ENCODE measurements around the gene ECHDC3. TPM values are rescaled to one million over a fixed set of nuclear protein-coding genes. Genes with fewer than 3 reads are reported as not detected.

ECHDC3 gene
- total and polyA plus RNA-seq, 2 of the 13 experiments (the other 11 are each of a cell fraction or from before 2014, with no cell fraction given) = not detected

GRCh38 chr10:11715815-11716494 lies 26.2 kb upstream of the ECHDC3 start (continued):
- TF ChIP-seq CREBL2 (CRISPR knock-in tag; IDR thresholded peaks at IDR 0.05; ENCODE audit: borderline replicate concordance) (no peak), ZNF124 (CRISPR knock-in tag; IDR thresholded peaks at IDR 0.05) (0 out of 2 replicates have a peak, but pooled peaks have one; percentile 49), ZNF430 (CRISPR knock-in tag; IDR thresholded peaks at IDR 0.05) (no peak; the same call in 1 of the 2 replicates), ZNF205 (CRISPR knock-in tag; IDR thresholded peaks at IDR 0.05) (no peak; the same call in 1 of the 2 replicates), ZBTB21 (CRISPR knock-in tag; IDR thresholded peaks at IDR 0.05) (no peak), ZNF724P (CRISPR knock-in tag; IDR thresholded peaks at IDR 0.05; ENCODE audit: borderline replicate concordance) (no peak), BHLHE40 (IDR thresholded peaks at IDR 0.05; ENCODE audit: low read length) (peak; percentile 52), ZZZ3 (CRISPR knock-in tag; IDR thresholded peaks at IDR 0.05; ENCODE audit: borderline replicate concordance) (no peak), ZFP36L1 (CRISPR knock-in tag; IDR thresholded peaks at IDR 0.05) (no peak), KDM5B (CRISPR knock-in tag; IDR thresholded peaks at IDR 0.05; ENCODE audit: borderline replicate concordance) (no peak), ZNF512 (CRISPR knock-in tag; IDR thresholded peaks at IDR 0.05) (no peak), CBX2 (IDR thresholded peaks at IDR 0.05; ENCODE audit: low read depth, low read length) (no peak), CBX2 (CRISPR knock-in tag; IDR thresholded peaks at IDR 0.05; ENCODE audit: low read depth) (no peak), SIN3A (IDR thresholded peaks at IDR 0.05; ENCODE audit: borderline replicate concordance, low read depth, low read length) (no peak), PHB2 (IDR thresholded peaks at IDR 0.05; ENCODE audit: partially characterized antibody) (no peak), ZNF468 (CRISPR knock-in tag; IDR thresholded peaks at IDR 0.05) (no peak), ZNF253 (CRISPR knock-in tag; IDR thresholded peaks at IDR 0.05; ENCODE audit: borderline replicate concordance) (no peak), KIAA2018 (CRISPR knock-in tag; IDR thresholded peaks at IDR 0.05; ENCODE audit: borderline replicate concordance) (no peak), RELA (CRISPR knock-in tag; IDR thresholded peaks at IDR 0.05) (no peak), ZNF597 (CRISPR knock-in tag; IDR thresholded peaks at IDR 0.05) (no peak)

All from HepG2 (cell line).